Hematopoietic multipotent progenitor cell treated with erythropoietin and hydrocortisone succinate and interleukin-3 and kit ligand, for 8 days (in vitro differentiated cells): Measurements from ENCODE around the gene MGAT3.

Experiments used
- DNase-seq: peaks from one replicate; pipeline ENCODE4 v3.0.0-alpha.2; 2015

The MGAT3 gene

GRCh38 chr22:39473851-39474250, 17.0 kb downstream of the MGAT3 start:
- DNase-seq: no peak

DNA sequence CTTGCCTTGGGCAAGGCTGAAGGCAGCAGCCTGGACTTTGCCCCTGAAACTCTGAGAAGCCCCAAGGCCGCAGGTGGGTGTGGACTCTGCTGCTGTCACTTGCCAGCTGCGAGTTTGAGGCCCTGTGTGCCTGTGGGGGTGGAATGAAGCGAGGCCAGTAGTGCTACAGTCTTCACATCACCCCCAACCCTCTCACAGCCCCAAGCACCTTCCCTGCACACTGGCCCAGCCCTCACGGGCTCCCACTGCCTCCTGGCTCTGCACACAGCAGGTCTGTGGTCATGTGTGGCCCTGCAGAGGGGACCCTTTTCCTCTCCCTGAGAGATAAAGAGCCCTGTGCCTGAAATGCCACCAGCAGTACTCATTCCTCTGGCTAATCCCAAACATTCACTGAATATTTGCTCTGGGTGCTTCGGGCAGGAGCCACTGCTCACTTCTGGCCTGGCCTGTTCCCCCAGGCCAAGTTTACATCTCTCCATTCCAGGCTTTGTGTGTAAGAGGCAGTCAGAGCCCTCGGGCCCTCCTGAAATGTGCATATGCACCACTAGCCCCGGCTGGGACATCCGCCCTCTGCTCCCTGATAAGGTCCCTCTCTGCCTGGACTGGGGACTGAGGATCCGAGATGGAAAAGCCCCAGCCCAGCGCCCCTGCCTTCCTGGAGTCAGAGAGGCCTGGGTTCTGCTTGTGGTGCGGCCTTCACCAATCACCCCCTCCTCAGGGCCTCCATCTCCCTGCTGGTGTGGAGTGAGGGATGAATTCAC, 17.7 kb downstream of the MGAT3 start:
- no peak for DNase-seq

GRCh38 chr22:39475337-39475736, 18.5 kb downstream of the MGAT3 start:
- DNase-seq: no peak

GRCh38 chr22:39475902-39476301, 19.1 kb downstream of the MGAT3 start:
- DNase-seq: no peak

DNA sequence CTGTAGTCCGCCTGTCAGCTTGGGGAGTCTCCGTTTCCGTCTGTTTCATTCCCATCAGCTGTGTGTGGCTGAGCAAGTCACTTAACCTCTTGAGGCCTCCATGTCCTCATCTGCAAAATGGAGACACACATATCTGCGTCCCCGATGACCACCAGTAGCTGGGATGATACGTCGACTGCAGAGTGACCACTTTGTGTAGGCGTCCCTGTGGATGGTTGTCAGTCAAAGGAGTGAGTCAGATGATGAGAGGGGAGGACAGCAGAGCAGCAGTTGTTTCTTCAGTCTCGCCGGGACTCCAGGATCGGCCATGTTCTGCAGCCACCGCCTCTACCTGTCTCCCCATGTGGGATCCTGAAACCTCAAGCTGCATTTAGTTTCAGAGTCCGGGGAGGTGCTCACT, 19.9 kb downstream of the MGAT3 start:
- no peak for DNase-seq

DNA sequence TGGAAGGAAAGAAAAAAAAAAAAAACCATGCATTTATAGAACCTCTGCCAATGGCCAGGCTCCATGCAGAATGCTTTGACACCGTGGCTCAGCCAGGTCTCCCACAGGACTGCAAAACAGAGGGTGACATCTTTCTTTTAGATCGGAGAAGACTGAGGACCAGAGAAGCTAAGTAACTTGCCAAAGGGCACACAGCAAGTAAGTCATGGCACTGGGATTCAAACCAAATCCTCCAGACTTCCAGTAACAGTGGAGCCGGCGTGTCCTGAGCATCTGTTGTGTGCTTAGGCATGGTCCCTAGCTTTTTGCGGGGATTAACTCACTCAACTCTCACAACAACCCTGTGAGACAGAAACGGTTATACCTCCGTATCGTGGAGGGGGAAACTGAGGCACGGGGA, 20.7 kb downstream of the MGAT3 start:
- DNase-seq: no peak

DNA sequence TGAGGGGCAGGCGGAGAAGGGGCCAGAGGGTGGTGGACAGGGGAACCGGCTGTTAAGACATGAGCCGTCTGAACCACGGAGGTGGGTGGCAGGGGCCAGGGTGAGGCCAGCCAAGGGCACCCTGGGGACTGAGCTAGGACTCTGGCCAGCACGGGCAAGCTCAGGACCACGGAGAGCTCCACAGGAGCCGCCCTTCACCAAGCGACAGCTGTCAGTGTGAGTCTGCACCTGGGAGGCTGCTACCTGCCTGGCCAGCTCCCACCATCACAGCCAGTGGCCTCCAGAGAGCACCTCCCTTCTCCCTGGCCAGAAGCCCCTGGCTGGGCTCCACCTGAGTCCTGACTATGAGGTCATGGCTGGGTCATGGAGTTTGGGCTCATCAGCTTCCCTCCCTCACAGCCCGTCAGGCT, 21.6 kb downstream of the MGAT3 start:
- DNase-seq: no peak

DNA sequence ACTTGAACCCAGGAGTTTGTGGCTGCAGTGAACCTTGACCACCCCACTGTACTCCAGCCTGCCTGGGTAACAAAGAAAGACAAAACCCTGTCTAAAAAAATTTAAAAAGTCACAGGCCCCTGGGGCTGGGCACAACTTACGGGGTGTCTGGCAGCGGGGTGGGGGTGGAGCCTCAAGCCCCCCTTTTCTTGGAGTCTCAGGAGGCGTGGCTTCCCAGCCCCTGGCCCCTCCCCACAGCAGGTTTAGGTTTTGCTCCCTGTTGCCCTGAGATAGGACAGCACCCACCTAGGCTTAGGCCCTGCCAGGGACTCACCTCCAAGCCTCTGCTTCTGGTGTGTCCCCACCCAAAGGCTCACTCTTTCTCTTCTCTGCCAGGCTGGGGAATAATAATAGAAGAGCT, 22.4 kb downstream of the MGAT3 start:
- DNase-seq: no peak

- peak; percentile 55 for DNase-seq
Measured at GRCh38 chr22:39480557-39480956, 23.7 kb downstream of the MGAT3 start.

- no peak for DNase-seq
Measured at GRCh38 chr22:39481054-39481453, 24.2 kb downstream of the MGAT3 start.

DNA sequence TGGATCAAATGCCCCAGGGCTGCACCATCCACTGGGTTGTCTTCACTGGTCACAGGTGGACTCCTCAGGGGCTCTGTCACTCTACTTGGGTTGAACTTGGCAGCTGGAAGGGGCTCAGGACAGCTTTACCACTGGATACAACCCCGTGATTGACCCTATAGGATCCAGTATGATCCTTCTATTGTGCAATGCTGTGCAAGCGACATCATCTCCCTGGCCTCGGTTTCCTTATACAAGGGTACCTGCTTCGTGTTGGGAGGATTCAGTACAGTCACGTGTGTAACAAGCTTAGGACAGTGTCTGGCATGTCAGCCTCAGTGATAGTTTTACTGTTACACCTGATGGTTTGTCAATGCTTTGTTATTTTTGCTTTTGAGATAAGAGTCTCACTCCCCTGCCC, 24.8 kb downstream of the MGAT3 start:
- DNase-seq: no peak

DNA sequence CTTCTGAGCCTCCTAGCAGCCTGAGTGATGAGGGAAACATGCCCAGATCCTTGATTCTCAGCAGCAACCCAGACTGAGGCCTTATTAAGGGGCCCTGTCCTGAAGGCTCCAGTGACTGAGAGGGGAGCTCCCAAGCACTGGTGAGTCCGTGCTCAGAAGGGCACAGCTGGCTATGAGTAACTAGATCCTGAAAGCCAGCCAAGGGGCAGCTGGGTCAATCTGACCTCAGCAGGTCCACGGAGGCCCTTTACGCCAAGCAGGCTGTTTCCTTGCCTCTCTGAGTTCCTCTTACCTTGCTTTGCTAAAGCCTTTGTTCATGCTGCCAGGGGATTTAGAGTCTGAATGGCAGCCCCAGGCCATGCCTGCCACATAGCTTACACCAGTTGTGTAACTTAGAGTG, 26.0 kb downstream of the MGAT3 start:
- DNase-seq: no peak

- DNase-seq: no peak
Measured at GRCh38 chr22:39486951-39487825, 30.4 kb downstream of the MGAT3 start.

DNA sequence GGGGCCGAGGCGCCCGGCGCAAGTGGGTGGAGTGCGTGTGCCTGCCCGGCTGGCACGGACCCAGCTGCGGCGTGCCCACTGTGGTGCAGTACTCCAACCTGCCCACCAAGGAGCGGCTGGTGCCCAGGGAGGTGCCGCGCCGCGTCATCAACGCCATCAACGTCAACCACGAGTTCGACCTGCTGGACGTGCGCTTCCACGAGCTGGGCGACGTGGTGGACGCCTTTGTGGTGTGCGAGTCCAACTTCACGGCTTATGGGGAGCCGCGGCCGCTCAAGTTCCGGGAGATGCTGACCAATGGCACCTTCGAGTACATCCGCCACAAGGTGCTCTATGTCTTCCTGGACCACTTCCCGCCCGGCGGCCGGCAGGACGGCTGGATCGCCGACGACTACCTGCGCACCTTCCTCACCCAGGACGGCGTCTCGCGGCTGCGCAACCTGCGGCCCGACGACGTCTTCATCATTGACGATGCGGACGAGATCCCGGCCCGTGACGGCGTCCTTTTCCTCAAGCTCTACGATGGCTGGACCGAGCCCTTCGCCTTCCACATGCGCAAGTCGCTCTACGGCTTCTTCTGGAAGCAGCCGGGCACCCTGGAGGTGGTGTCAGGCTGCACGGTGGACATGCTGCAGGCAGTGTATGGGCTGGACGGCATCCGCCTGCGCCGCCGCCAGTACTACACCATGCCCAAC, 31.2 kb downstream of the MGAT3 start:
- no peak for DNase-seq

- DNase-seq: no peak
Measured at GRCh38 chr22:39488563-39489083, 31.8 kb downstream of the MGAT3 start.

- DNase-seq: no peak
Measured at GRCh38 chr22:39489094-39490068, 32.6 kb downstream of the MGAT3 start.

DNA sequence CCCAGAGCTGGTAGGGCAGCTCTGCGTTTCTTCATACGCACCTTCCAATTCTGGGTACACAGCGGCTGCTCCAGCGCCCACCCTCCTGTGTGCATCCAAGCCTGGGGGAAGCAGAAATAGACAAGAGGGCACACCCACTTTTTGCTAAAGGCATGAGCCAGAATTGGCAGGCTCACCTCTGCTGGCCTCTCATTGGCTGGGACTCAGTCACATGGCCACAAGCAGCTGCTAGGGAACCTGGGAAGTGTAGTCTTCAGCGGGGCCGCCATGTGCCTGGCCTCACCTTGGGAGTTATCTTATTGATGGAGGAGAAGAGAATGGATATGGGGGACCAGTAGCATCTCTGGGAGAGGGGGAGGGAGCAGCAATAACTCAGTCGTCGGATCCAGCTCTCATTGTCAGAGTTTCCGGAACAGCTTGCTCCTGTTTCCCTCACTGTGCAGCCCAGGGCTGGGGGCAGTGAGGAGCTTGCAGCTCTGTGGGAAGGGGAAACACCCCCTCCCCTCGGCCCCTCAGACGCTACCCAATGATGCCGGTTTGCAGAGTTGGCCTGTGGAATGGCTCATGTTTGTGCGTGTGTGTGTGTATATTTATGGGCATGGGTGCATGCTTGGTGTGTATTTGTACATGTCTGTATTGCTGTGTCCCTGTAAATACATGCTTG, 33.5 kb downstream of the MGAT3 start:
- peak; percentile 93 for DNase-seq

- no peak for DNase-seq
Measured at GRCh38 chr22:39490966-39491680, 34.3 kb downstream of the MGAT3 start.

DNA sequence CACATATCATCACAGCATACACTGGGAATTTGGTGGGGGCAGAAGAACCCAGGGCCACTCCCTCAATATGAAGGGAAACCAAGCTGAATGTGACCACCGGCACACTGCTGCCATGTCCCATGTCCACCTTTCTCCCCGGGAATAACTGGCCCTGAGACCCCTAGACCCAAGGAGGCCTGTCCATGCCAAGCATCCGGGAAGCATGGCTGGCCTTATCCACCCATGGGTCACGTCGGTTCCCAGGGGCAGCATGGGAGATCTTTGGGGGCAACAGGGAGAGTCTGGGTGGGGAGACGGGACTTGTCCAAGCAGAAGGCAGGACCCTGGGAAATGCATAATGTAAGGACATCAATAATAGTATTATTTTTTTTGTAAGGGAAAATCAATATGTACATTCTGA, 34.9 kb downstream of the MGAT3 start:
- DNase-seq: no peak

GRCh38 chr22:39492186-39492585, 35.4 kb downstream of the MGAT3 start:
- no peak for DNase-seq

- DNase-seq: no peak
Measured at GRCh38 chr22:39493759-39494158, 36.9 kb downstream of the MGAT3 start.
